HL-60 (cell line): ENCODE data around the gene DENND5A.

Source experiments
- GABPA ChIP-seq: IDR thresholded peaks from 2 replicates; pipeline ENCODE4 v1.6.1; 2012; ENCODE audit warnings: low read depth
- POLR2AphosphoS5 ChIP-seq: IDR thresholded peaks from 2 replicates; pipeline ENCODE4 v1.6.1; 2012; ENCODE audit warnings: low read depth
- TF ChIP-seq, protein P1 (sequence below): IDR thresholded peaks from one replicate; pipeline ENCODE4 v1.5.1; 2011; ENCODE audit warnings: low read length, control low read depth, inconsistent platforms; ENCODE audit not compliant: insufficient read depth
- TF ChIP-seq, protein P2 (sequence below): IDR thresholded peaks from 2 replicates; pipeline ENCODE4 v1.6.1; 2012; ENCODE audit warnings: low read depth; ENCODE audit not compliant: insufficient replicate concordance

DNA sequence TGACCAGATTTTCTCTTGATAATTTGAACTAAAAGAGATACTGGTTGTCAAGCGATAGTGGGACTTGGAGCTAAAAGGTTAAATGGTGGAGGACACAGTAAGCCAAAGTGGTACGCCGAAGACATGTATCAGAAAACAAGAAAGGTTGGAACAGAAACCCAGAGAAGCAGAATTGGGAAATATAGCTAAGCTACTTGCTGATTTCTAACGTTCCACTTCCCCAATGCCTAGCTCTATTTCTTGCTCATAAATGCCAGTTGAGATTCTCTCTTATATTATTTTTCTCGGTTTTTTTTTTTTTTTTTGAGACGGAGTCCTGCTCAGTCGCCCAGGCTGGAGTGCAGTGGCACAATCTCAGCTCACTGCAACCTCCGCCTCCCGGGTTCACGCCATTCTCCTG, 36.6 kb upstream of the DENND5A start:
- TF ChIP-seq, protein P1, sequence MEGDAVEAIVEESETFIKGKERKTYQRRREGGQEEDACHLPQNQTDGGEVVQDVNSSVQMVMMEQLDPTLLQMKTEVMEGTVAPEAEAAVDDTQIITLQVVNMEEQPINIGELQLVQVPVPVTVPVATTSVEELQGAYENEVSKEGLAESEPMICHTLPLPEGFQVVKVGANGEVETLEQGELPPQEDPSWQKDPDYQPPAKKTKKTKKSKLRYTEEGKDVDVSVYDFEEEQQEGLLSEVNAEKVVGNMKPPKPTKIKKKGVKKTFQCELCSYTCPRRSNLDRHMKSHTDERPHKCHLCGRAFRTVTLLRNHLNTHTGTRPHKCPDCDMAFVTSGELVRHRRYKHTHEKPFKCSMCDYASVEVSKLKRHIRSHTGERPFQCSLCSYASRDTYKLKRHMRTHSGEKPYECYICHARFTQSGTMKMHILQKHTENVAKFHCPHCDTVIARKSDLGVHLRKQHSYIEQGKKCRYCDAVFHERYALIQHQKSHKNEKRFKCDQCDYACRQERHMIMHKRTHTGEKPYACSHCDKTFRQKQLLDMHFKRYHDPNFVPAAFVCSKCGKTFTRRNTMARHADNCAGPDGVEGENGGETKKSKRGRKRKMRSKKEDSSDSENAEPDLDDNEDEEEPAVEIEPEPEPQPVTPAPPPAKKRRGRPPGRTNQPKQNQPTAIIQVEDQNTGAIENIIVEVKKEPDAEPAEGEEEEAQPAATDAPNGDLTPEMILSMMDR: no peak
- no peak for TF ChIP-seq GABPA
- no peak for TF ChIP-seq POLR2AphosphoS5
- TF ChIP-seq, protein P2, sequence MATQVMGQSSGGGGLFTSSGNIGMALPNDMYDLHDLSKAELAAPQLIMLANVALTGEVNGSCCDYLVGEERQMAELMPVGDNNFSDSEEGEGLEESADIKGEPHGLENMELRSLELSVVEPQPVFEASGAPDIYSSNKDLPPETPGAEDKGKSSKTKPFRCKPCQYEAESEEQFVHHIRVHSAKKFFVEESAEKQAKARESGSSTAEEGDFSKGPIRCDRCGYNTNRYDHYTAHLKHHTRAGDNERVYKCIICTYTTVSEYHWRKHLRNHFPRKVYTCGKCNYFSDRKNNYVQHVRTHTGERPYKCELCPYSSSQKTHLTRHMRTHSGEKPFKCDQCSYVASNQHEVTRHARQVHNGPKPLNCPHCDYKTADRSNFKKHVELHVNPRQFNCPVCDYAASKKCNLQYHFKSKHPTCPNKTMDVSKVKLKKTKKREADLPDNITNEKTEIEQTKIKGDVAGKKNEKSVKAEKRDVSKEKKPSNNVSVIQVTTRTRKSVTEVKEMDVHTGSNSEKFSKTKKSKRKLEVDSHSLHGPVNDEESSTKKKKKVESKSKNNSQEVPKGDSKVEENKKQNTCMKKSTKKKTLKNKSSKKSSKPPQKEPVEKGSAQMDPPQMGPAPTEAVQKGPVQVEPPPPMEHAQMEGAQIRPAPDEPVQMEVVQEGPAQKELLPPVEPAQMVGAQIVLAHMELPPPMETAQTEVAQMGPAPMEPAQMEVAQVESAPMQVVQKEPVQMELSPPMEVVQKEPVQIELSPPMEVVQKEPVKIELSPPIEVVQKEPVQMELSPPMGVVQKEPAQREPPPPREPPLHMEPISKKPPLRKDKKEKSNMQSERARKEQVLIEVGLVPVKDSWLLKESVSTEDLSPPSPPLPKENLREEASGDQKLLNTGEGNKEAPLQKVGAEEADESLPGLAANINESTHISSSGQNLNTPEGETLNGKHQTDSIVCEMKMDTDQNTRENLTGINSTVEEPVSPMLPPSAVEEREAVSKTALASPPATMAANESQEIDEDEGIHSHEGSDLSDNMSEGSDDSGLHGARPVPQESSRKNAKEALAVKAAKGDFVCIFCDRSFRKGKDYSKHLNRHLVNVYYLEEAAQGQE: no peak
